ENCODE results near the gene C20orf204. TPM values are rescaled to one million over a fixed set of nuclear protein-coding genes. Genes with fewer than 3 reads are reported as not detected.
"Not testable (repeated sequence)": the region's sequence is repeated elsewhere in the genome, so short reads cannot be mapped to it uniquely, and the experiment has no call there.

Gene C20orf204, protein sequence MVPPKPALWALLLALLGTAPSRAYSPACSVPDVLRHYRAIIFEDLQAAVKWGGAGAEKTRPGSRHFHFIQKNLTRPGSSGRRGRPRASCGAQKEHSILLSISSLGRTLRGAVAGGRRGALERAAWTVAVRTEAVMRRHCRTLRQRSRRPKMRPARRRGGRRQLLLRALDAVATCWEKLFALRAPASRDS
- polyA plus RNA-seq (ENCODE audit: insufficient read length) = 0.95 TPM
- long read RNA-seq, donor 1, partial matches to known transcripts = 0 of 1 reads
- long read RNA-seq, donor 1, other reads (novel, unspliced or antisense) = 0 of 1 reads
- long read RNA-seq, donor 2 = 0 reads
- long read RNA-seq, donor 3 = 0 reads
- long read RNA-seq, donor 4 = 0 reads
- long read RNA-seq, donor 5, partial matches to known transcripts = 0 of 1 reads
- long read RNA-seq, donor 5, other reads (novel, unspliced or antisense) = 0 of 1 reads
- long read RNA-seq, donor 6 = 0 reads
- long read RNA-seq, donor 7, partial matches to known transcripts = 0 of 1 reads
- long read RNA-seq, donor 7, other reads (novel, unspliced or antisense) = 0 of 1 reads
- long read RNA-seq, donor 8 = 0 reads

GRCh38 chr20:64035933-64036345 is at the start of gene C20orf204:
C20orf204 (plus strand) TSS chr20:64036182; CDS start chr20:64036324, 142 bp downstream.
- no peak for DNase-seq

DNA sequence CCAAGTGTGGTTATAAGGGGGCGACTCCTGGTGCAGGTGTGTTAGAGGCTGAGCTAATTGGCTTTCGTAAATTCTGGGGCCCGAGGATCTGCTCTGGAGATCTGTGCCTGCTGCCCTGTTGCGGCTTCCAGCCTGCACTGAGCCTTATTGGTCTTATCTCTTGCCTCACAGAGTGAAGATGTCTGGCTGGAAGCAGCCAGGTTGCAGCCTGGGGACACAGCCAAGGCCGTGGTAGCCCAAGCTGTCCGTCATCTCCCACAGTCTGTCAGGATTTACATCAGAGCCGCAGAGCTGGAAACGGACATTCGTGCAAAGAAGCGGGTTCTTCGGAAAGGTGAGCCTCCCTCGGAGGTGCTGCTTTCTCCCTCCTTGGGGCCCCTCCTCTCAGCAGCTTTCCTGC is 35.1 kb upstream of the C20orf204 start:
- DNase-seq = no peak

DNA sequence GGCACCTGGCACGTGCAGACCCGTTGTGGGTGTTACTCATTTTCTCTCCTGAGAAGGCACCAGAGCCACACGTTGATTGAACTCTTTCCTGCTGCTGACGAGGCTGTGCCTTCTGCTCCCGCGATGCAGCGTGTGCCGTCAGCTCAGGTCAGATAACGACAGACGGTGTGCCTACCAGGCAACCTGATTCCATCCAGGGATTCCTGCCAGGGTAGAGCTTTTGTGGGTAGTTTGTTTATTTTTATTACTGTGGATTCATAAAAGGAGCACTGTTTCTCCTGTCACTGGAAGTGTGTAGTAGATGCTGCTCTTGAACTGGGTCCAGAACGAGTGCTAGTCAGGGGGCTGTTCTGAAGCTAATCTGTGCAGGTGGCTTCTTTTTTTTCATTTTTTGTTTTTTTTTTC is 34.4 kb upstream of the C20orf204 start:
- DNase-seq = no peak

- DNase-seq = no peak
Measured at GRCh38 chr20:64003960-64004725, 31.8 kb upstream of the C20orf204 start.

DNA sequence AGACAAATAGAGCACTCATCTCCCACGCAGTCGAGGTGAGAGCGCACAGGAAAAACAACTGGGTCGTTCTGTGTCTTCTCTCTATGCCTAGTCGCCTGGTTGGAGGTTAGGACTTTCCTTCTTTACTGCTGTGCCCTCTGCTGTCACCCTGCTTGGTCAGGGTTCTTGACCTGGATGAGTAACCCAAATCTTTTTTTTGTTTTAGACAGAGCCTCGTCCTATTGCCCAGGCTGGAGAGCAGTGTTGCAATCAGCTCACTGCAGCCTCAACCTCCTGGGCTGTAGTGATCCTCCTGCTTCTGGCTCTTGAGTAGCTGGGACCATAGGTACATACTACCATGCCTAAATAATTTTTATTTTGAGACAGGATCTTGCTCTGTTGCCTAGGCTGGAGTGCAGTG is 30.6 kb upstream of the C20orf204 start:
- DNase-seq = no peak

GRCh38 chr20:64006490-64006889 is 29.5 kb upstream of the C20orf204 start:
- DNase-seq = no peak

- DNase-seq = no peak
Measured at GRCh38 chr20:64006902-64007301, 29.1 kb upstream of the C20orf204 start.

GRCh38 chr20:64009811-64010387 is 26.1 kb upstream of the C20orf204 start:
- DNase-seq = no peak

DNA sequence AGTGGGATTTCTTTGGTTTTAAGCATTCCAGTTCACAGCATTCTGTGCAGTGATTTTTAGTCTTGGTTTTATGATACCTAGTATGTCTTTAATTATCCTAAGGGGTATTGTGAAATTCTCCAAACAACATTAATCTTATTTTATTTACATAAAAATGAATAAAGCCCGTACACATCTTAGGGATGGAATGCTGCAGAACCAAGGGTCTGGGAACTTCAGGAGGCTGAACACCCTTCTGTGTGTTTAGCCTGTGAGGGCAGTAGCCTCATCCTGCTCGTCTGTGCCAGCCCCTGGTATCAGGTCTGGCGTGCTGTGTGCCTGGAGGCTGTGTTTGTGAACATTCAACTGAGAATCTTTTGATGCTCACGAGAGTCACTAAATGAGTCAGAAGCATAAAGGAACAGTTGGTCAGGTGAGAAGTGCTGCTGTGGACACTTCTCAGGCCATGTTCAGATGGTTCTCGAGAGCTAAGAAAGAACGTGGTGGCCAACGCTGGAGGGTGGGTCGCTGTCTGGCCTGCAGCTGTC is 25.2 kb upstream of the C20orf204 start:
- no peak for DNase-seq

DNA sequence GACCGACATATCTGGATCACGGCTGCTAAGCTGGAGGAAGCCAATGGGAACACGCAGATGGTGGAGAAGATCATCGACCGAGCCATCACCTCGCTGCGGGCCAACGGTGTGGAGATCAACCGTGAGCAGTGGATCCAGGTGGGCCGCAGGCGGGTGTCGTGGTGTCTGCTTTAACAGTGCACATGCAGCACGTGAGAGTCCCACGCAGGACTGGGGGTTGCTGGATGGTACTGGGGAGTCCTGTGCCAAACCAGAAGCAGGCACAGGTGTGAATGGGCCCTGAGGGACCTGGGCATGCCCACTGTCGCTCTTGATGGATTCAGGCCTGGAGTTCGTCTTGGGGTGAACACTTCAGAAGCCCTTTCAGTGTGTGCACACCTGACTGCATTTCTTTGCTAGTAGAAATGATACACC is 24.6 kb upstream of the C20orf204 start:
- no peak for DNase-seq

DNA sequence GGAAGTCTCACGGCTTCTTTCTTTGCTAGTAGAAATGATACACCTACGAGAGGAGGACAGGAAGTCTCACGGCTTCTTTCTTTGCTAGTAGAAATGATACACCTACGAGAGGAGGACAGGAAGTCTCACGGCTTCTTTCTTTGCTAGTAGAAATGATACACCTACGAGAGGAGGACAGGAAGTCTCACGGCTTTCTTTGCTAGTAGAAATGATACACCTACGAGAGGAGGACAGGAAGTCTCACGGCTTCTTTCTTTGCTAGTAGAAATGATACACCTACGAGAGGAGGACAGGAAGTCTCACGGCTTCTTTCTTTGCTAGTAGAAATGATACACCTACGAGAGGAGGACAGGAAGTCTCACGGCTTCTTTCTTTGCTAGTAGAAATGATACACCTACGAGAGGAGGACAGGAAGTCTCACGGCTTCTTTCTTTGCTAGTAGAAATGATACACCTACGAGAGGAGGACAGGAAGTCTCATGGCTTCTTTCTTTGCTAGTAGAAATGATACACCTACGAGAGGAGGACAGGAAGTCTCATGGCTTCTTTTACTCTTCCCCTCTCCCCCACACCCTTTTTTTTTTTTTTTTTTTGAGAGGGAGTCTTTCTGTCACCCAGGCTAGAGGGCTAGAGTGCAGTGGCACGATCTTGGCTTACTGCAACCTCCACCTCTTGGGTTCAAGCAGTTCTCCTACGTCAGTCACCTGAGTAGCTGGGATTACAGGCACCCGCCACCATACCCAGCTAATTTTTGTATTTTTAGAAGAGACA is 23.4 kb upstream of the C20orf204 start:
- DNase-seq = not testable (repeated sequence)

GRCh38 chr20:64015635-64016034 is 20.3 kb upstream of the C20orf204 start:
- DNase-seq = no peak

DNA sequence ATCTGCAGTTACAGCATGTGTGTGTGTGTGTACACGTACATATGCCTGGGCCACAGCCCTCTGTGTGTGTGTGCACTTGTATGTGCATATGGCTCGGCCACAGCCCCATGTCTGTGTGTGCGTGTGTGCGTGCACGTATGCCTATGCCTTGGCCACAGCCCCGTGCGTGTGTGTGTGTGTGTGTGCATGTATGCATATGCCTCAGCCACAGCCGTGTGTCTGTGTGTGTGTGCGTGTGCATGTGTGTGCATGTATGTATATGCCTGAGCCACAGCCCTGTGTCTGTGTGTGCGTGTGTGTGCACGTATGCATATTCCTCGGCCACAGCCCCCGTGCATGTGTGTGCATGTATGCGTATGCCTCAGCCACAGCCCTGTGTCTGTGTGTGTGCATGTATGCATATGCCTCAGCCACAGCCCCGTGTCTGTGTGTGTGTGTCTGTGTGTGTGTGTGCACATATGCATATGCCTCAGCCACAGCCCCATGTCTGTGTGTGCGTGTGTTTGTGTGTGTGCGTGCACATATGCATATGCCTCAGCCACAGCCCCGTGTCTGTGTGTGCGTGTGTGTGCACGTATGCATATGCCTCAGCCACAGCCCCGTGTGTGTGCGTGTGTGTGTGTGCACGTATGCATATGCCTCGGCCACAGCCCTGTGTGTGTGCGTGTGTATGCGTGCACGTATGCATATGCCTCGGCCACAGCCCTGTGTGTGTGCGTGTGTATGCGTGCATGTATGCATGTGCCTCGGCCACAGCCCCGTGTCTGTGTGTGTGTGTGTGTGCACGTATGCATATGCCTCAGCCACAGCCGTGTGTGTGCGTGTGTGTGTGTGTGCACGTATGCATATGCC is 14.6 kb upstream of the C20orf204 start:
- DNase-seq = no peak

DNA sequence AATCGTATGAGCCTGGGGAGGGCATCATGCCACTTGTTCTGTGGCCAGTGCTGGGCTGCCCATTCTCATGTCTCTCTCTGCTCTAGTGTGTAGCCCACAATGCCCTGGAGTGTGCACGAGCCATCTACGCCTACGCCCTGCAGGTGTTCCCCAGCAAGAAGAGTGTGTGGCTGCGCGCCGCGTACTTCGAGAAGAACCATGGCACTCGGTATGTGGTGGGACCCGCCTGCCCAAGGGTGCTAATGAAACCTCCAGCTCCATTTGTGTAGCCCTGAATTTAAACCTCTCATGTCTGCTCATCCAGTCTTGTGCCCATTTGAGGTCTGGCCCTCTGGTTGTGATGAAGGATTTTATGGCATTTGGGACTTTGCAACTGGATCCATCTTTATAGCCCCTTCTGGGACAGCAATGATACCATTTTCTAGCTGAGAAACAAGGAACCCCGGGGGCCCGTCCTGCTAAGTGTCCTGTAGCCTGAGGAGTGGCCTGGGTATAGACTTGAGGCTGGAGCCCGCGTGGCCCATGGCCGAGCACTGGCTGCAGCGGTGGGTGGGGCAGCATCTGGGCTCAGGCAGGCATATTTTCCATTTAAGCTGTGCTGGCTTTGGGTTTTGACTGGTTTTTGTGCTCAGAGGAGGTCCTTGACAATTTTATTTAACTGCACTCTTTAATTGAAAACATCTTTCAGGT is 13.2 kb upstream of the C20orf204 start:
- DNase-seq = no peak

- no peak for DNase-seq
Measured at GRCh38 chr20:64023361-64024140, 12.4 kb upstream of the C20orf204 start.

DNA sequence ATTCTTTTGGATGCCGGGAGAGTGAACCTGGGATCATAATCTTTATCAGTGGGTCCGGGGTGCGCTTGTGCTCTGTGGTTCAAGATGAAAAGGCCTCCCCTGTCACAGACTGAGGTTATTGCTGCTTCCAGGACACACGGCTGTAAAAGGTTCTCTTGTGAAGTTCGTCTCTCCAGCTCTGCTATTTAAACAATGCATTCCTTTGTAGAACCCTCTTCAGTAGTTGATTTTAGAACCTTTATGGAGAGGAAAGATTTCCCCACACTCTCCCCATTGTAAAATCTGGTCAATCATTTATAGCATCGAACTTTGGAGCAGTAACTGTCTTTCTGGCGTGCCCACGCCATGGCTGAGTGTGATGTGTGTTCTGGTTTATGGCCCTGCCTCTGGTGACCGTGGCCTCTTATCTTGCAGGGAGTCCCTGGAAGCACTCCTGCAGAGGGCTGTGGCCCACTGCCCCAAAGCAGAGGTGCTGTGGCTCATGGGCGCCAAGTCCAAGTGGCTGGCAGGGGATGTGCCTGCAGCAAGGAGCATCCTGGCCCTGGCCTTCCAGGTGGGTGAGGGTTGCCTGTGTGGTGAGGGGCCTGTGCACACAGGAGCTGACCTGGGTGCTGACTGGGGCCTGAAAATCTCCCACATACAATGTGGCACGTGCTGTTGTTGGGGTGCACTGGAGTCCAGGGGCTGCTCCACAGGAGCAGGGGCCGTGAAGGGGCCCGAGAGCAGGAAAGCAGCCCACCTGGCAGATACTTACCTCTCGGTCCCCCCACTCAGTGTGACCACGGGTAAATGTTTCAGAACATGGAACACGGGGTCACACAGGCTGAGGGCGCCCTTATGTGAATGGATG is 11.6 kb upstream of the C20orf204 start:
- DNase-seq = no peak

- DNase-seq = no peak
Measured at GRCh38 chr20:64025101-64025825, 10.7 kb upstream of the C20orf204 start.

Measured in left kidney (tissue), 8 donors.